ENCODE results near the gene SPATA6L.

- TF ChIP-seq, protein P1, sequence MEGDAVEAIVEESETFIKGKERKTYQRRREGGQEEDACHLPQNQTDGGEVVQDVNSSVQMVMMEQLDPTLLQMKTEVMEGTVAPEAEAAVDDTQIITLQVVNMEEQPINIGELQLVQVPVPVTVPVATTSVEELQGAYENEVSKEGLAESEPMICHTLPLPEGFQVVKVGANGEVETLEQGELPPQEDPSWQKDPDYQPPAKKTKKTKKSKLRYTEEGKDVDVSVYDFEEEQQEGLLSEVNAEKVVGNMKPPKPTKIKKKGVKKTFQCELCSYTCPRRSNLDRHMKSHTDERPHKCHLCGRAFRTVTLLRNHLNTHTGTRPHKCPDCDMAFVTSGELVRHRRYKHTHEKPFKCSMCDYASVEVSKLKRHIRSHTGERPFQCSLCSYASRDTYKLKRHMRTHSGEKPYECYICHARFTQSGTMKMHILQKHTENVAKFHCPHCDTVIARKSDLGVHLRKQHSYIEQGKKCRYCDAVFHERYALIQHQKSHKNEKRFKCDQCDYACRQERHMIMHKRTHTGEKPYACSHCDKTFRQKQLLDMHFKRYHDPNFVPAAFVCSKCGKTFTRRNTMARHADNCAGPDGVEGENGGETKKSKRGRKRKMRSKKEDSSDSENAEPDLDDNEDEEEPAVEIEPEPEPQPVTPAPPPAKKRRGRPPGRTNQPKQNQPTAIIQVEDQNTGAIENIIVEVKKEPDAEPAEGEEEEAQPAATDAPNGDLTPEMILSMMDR (IDR thresholded peaks at IDR 0.05; ENCODE audit: insufficient read depth, low read length, poor library complexity, severe bottlenecking) = no peak
- TF ChIP-seq EZH2phosphoT487 (conservative IDR thresholded peaks at IDR 0.05; ENCODE audit: low read length) = no peak
Observed at GRCh38 chr9:4559261-4560182, 106.8 kb downstream of the SPATA6L start.

Data from SU-DHL-6 (cell line).